ENCODE measurements around the gene STK24.

Gene STK24

GRCh38 chr13:98489446-98490194, 87.3 kb downstream of the STK24 start:
- no peak for DNase-seq (ENCODE audit: low read depth in 2 of 2)

DNA sequence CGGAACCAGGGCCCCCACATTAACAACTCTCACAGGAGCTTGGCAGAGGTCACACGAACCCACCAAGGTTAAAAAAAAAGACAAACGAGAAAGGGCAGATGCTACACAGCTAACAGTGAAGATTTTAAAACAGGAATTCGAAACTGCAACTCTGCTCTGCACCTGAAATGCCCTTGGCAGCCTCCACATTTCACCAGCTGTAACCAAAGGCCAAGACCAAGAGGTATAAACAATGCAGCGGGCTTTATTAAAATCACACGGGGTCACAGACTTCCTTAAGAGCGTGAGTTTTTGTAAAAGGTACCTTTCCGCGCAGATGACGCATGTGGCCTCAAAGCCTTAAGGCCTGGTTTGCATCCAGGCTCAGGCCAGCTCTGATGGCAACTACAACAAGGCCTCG, 88.2 kb downstream of the STK24 start:
- DNase-seq (ENCODE audit: low read depth in 2 of 2), result no peak

GRCh38 chr13:98487522-98487921, 89.4 kb downstream of the STK24 start:
- DNase-seq (ENCODE audit: low read depth in 2 of 2), result no peak

GRCh38 chr13:98487016-98487415, 89.9 kb downstream of the STK24 start:
- no peak for DNase-seq (ENCODE audit: low read depth in 2 of 2)

- DNase-seq (ENCODE audit: low read depth in 2 of 2), result no peak
These were observed 90.5 kb downstream of the STK24 start for GRCh38 chr13:98486412-98486811.

GRCh38 chr13:98485561-98485960, 91.3 kb downstream of the STK24 start:
- no peak for DNase-seq (ENCODE audit: low read depth in 2 of 2)

GRCh38 chr13:98484289-98485219, 92.4 kb downstream of the STK24 start:
- DNase-seq (ENCODE audit: low read depth in 2 of 2), result peak; percentile 29 to 36

DNA sequence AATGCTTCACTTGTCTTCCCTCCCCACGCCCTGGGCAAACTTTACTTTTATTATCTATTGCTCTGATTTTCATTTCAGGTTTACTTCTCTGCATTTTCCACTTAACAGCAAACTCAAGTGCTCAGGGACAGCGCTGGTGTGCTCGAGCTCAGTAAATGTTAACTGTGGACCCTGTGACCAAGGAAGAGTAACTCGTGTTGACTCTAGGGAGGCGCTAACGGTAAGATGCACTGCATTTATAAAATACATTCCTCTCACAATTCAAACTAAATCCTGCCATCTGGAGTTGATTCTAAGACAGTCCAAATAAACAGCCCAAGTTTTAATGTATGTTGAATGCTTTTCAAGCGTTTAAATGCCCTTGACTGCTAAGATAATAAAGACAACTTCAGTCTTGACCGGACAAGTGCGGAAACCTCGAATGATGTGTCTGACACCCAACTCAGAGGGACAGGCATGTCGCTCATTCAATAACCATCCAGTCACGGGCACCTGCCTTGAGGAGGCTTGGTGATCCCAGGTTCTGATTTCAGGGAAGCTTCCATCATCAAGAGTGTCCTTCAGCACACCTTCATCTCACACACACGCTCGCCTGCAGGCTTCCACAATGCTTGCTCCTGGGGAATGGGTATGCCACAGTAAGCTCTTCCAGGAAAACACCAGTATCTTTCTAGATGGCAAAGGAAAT, 93.2 kb downstream of the STK24 start:
- no peak for DNase-seq (ENCODE audit: low read depth in 2 of 2)

GRCh38 chr13:98482476-98483444, 94.1 kb downstream of the STK24 start:
- DNase-seq (ENCODE audit: low read depth in 2 of 2), result no peak

GRCh38 chr13:98480915-98481877, 95.7 kb downstream of the STK24 start:
- DNase-seq (ENCODE audit: low read depth in 2 of 2), result peak in 1 of 2 donors; percentile 27

- DNase-seq (ENCODE audit: low read depth in 2 of 2), result no peak
These were observed 97.4 kb downstream of the STK24 start for GRCh38 chr13:98479496-98480003.

DNA sequence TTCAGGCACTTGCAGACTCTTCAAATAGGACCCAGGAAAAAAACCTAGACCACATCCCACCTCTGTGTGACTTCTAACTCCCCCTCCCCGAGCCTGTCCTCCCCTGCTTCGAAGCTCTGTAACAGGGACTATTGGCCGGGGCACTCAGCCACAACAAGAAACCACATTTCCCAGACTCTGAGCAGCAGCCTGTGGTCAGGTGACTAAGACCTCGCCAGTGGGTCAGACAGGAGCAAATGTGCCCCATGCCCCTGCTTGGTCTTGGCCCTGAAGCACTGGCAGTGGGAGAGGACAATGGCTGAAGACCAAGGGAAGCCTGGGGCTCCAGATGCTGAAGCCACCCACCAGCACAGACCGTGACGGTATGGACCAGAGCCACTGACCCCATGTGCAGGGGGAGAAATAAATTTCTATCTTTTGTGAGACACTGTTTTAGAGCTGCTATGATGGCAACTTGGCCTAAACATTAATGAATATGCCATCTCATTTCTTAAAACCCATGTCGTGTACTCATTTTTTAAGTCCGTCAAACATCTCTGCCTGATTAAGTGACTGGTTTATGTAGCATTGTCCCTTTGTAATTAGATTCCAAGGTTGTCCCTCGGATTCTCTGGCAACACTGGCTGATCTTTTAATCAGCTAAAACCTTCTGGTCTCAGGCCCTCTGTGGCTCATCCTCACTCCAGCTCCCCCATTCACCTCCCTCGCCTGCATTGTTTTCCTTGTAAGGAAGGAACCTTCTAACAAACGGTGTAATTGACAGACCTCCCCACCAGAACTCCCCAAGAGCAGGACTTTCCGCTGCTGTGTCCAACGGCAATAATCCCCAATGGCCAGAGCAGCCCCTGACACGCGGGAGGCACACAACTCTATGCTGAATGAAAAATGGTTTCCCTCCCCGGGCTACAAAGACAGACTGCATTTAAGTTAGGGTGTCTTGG, 98.4 kb downstream of the STK24 start:
- DNase-seq (ENCODE audit: low read depth in 2 of 2), result no peak

DNA sequence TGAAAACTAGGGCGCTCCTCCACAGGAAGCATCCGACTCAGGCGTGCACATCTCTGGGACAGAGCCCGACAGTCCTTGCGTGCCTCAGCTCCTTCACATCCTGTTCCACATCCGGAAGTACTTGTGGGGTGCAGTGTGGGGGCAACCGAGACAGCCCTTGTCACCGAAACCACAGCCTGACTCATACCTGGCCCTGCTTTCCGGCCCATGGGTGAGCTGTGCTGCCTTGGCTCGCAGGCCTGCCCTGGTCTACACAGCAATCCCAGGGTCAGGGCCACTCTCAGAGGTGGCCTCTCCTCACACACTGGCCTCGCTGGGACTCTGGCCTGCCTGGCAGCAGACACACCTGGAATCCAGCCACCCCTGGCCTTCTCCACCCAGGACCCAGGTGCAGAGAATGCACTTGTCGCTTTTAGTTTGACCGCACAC, 100.4 kb downstream of the STK24 start:
- DNase-seq (ENCODE audit: low read depth in 2 of 2), result peak; percentile 68 to 74

DNA sequence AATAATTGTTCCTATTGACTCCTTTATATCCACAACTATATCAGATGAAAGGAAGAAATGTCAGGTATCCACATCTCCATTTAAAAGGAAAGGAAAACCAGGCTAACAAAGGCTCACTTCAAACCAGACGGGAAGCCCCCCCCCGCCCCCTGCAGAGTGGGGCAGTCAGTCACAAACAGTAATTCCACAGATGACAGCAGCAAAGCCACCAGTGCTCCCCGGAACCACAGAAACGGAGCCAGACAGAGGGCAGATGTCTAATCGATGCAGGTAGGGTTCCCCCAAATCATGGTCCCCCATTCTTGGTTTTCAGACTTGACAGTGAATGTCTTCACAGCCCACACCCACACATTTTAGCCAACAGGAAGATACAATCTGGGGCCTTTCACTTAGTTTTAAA, 100.8 kb downstream of the STK24 start:
- DNase-seq (ENCODE audit: low read depth in 2 of 2), result peak; percentile 36 to 40

DNA sequence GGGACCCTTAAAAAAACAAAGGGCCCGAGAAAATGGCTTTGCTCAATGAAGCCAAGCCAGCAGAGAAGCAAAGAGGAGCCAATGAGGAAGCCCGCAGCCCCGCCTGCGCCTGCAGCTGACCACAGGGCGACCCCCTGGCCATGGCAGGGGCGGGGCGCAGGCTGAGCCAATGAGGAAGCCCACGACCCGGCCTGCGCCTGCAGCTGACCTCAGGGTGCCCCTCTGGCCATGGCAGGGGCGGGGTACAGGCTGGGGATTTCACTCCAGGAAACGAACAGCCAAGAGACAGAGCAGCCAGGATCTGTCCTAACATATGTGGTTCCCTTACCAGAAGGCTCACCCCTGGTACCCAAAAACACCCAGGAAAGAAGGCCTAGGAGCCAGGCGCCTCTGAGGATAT, 101.4 kb downstream of the STK24 start:
- DNase-seq (ENCODE audit: low read depth in 2 of 2), result no peak

GRCh38 chr13:98474761-98475160, 102.1 kb downstream of the STK24 start:
- no peak for DNase-seq (ENCODE audit: low read depth in 2 of 2)

DNA sequence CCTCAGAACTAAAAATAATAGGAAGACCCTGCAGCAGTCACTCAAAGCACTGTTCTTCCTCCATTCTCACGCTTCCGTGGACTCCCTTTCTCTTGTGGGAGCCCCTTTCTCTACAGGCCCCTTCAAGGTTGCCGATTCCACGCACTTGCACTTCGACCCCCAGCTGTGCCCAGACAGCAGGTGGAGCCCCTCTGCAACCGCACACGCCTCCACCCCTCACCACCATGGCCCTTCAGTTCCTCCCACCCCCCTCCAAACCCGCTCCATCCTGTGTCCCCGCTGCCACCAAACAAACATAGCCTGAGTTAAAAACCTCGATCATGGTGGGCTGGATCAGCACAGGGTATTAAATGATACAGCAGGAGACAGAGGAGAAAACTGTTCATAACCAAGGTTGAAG, 102.6 kb downstream of the STK24 start:
- no peak for DNase-seq (ENCODE audit: low read depth in 2 of 2)

GRCh38 chr13:98473788-98474144, 103.1 kb downstream of the STK24 start:
- DNase-seq (ENCODE audit: low read depth in 2 of 2), result no peak

Data from activated CD4-positive, alpha-beta T cell treated with anti-CD3 and anti-CD28 coated beads for 24 hours (primary cell).